ENCODE data around the gene ERBB2.

- no peak for TF ChIP-seq CTCF (conservative IDR thresholded peaks at IDR 0.05)
- peak; percentile 61; the same call in 1 of the 2 replicates for TF ChIP-seq ZFX (IDR thresholded peaks at IDR 0.05)
Measured at GRCh38 chr17:39700148-39700987, 504 bp downstream of the ERBB2 start.
